Endometrium (tissue), 2 donors: Measurements from ENCODE around the gene MEGF11.

Experiments
- FAIRE-seq: peaks from 2 replicates; lab custom pipeline; 2012; peaks lifted over from hg19 to GRCh38; lab: Jason Lieb, UNC
- donor health status: control.
- donor health status: control.

The MEGF11 gene

GRCh38 chr15:66215811-66216210 is 37.7 kb downstream of the MEGF11 start:
- no peak for FAIRE-seq

- no peak for FAIRE-seq
Measured at GRCh38 chr15:66214246-66214645, 39.3 kb downstream of the MEGF11 start.

- no peak for FAIRE-seq
Measured at GRCh38 chr15:66212563-66212921, 41.0 kb downstream of the MEGF11 start.

- FAIRE-seq = no peak
Measured at GRCh38 chr15:66211670-66212562, 41.6 kb downstream of the MEGF11 start.

- FAIRE-seq = no peak
Measured at GRCh38 chr15:66210684-66211083, 42.9 kb downstream of the MEGF11 start.

GRCh38 chr15:66198757-66199156 is 54.8 kb downstream of the MEGF11 start:
- FAIRE-seq = no peak

GRCh38 chr15:66196602-66197001 is 56.9 kb downstream of the MEGF11 start:
- no peak for FAIRE-seq

- FAIRE-seq = no peak
Measured at GRCh38 chr15:66195621-66196230, 57.8 kb downstream of the MEGF11 start.

- no peak for FAIRE-seq
Measured at GRCh38 chr15:66193066-66193465, 60.5 kb downstream of the MEGF11 start.

- no peak for FAIRE-seq
Measured at GRCh38 chr15:66190746-66191145, 62.8 kb downstream of the MEGF11 start.

GRCh38 chr15:66189291-66189690 is 64.3 kb downstream of the MEGF11 start:
- no peak for FAIRE-seq

- FAIRE-seq = no peak
Measured at GRCh38 chr15:66188464-66188863, 65.1 kb downstream of the MEGF11 start.

- FAIRE-seq = no peak
Measured at GRCh38 chr15:66187271-66187670, 66.3 kb downstream of the MEGF11 start.

GRCh38 chr15:66186049-66186825 is 67.3 kb downstream of the MEGF11 start:
- no peak for FAIRE-seq

- no peak for FAIRE-seq
Measured at GRCh38 chr15:66184936-66185790, 68.4 kb downstream of the MEGF11 start.

GRCh38 chr15:66184492-66184891 is 69.1 kb downstream of the MEGF11 start:
- FAIRE-seq = no peak

- FAIRE-seq = no peak
Measured at GRCh38 chr15:66180531-66181097, 72.9 kb downstream of the MEGF11 start.

GRCh38 chr15:66178531-66178910 is 75.0 kb downstream of the MEGF11 start:
- no peak for FAIRE-seq

GRCh38 chr15:66172324-66172980 is 81.1 kb downstream of the MEGF11 start:
- no peak for FAIRE-seq

- no peak for FAIRE-seq
Measured at GRCh38 chr15:66171841-66172240, 81.7 kb downstream of the MEGF11 start.

- no peak for FAIRE-seq
Measured at GRCh38 chr15:66170716-66171115, 82.8 kb downstream of the MEGF11 start.
